RCC 7860 (cell line): ENCODE measurements around the gene LHCGR.
"Not testable (repeated sequence)": the region's sequence is repeated elsewhere in the genome, so short reads cannot be mapped to it uniquely, and the experiment has no call there.

Source experiments
- DNase-seq: peaks from one replicate; pipeline ENCODE4 v3.0.0-alpha.2; 2015; ENCODE audit warnings: low spot score
- FAIRE-seq: peaks from 2 replicates; lab custom pipeline; 2012; peaks lifted over from hg19 to GRCh38; lab: Jason Lieb, UNC

The LHCGR gene

DNA sequence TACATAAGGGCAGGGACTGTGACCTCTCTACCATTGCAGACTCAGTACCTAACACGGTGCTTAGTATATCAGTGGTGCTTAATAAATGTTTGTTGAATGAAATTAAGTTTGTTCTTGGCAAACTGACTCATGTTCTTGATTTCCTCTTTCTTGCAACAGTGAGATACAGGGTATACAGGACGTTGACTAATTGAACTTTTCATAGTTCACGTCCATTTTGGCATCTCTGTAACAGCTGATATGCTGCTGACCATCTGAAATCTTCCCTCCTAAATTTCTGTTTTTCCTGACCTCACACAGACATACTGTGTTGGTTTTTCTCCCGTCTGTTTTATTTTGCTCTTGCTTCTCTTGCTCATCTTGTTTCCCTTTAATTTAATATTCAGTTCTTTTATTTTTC is 44.2 kb downstream of the LHCGR start:
- DNase-seq (no peak), FAIRE-seq (no peak)

DNA sequence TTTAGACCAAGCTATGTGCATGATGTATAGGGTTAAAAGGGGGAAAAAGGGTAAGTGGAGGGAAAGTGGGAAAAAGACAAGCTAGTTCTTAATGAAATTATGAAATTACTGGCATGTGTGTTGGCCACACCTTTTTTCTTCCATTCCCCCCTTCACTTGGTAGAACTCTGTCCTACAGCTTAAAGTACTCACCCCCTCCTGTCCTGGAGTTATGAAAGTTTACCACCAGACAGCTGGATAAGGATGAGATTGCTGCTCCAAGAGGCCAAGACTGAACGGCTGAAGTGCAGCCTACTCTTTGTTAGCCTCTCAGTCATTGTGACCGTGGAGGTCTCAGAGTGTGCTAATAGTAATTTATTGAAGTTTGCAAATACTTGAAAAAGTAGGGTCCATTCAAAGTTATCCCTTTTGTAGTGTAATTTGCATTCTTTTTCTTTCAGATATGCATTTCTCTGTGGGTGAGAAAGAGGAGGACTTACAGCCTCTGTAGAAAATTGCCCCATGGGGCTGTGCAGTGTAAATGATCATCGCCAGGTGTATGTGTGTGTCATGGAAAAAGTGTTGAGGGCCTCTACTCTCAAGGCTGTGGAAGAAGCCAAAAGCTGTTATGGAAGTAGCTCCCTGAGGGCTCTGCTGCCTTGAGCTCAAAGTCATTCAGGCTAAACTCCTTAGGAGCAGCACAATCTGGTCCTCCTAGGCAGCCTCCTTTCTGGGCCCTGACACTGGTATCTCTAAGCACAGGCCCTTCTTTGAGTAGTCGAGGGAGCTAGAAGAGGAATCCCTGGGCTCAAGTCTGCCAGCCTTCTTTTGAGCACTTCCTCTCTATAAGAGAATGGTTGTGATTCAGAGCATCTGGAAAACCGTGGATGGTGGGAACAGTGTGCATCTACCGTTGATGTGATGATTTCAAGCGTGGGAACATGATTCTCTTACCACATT is 46.2 kb downstream of the LHCGR start:
- DNase-seq (no peak), FAIRE-seq (no peak)

DNA sequence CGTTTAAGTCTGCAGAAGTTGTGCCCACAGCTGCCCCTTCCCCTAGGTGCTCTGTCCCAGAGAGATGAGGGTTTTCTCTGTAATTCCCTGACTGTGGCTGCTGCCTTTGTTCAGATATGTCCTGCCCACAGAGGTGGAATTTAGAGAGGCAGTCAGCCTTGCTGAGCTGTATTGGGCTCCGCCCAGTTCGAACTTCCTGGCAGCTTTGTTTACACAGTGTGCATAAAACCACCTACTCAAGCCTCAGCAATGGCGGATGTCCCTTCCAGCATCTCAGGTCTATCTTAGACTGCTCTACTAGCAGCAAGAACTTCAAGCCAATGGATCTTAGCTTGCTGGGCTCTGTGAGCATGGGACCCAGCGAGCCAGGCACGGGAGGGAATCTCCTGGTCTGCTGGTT is 48.1 kb downstream of the LHCGR start:
- FAIRE-seq = no peak
- DNase-seq = no peak

DNA sequence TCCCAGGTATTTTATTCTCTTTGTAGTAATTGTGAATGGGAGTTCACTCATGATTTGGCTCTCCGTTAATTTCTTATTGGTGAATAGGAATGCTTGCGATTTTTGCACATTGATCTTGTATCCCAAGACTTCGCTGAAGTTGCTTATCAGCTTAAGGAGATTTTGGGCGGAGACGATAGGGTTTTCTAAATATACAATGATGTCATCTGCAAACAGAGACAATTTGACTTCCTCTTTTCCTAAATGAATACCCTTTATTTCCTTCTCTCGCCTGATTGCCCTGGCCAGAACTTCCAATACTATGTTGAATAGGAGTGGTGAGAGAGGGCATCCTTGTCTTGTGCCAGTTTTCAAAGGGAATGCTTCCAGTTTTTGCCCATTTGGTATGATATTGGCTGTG is 51.9 kb downstream of the LHCGR start:
- not testable (repeated sequence) for DNase-seq, FAIRE-seq

DNA sequence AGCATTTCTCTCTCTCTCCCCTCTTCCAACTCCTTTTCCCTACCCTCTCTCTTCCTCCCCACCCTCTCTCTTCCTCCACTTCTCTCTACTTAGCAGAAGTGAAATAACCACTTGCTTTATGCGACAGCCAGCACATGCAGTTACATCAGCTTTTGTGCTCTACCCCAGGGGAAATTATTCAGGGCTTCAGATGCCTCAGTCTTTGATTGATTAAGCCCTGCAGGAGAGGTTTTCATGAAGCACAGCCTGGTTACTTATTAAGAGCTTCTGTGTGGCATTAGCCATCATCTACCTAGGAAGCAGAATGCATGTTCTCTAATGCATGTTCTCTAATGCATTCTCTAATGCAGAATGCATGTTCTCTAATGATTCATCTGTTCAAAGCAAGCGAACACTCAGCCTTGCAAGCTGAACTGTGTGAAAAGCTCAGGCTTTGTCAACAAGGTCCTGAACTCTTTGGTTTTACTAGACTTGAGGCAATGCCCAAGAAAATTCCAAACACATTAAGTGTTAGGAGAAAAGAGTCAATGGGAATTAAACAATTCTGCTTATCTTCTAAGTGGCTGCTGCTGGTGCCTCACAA is 56.1 kb downstream of the LHCGR start:
- FAIRE-seq (no peak), DNase-seq (no peak)

DNA sequence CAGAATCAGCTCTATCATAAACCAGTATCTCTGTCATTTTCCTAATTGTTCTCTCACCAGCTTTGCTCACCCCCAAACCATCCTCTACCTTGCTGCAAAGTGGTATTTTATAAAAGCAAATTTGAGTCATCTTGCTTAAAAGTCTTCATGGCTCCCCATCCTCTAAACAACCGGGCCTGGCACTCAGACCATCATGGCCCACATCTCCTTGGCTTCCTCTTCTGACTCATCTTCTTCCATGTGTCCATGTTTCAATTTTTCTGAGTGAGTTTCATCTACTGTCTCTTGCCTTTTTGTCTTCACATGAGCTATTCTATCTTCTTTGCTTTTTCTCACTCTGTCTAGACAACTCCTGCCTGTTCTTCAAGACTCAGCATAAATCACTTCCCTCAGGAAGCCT is 58.6 kb downstream of the LHCGR start:
- DNase-seq (no peak), FAIRE-seq (no peak)

DNA sequence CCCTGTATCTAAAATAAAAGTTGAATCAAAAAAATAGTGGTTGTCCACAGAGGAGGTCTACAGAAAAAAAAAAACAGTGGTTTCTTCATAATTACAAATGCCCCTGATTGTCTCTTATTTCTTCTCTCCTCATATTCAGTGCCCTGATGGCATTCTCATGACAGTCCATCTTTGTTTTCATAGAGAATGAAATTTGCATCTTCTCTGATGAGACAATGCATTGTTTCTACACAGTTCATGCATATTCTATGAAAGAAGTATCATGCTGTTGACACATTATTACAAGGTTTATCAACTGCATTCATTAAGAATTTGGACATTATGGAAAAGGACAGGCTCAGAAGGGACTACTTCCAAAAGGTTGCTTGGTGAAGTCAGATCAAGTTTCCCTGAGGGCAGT is 59.5 kb downstream of the LHCGR start:
- DNase-seq (no peak), FAIRE-seq (no peak)

DNA sequence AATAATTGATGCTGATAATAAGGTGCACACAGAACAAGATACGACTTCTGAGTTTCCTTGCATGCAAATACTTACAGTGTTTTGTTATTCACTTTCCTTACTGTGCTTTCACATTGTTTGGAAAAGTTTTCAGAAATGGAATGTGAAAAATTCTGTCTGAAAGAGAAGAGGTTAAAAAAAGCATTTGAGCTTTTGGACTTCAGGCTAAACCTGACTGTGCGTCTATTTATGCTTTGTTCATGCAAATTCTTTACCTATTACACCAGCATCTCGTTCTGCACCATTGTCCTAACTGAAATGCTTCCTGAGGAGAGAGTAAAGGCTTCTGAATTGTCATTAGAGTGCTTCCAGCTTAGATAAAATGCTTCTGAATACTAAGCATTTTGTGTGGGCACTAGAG is 61.4 kb downstream of the LHCGR start:
- DNase-seq = no peak
- no peak for FAIRE-seq

DNA sequence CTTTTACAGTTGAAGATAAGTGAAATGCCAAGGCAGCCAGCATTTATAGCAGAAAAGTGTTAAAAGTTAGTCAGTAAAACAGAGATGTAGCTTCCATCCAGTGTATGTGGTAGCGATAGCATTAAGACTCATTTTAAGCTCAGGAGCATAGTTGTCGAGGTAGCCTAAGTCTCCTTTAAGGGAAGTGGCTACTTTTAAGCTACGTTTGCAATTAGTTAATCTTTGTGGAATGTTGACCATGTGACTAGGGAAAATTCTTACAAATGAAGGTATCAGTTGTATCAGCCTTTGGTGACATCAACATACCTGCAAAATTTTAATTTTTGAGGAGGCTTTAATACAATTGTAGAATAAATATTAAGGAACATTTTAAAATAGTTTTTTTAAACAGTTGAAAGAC is 61.9 kb downstream of the LHCGR start:
- DNase-seq = no peak
- no peak for FAIRE-seq

DNA sequence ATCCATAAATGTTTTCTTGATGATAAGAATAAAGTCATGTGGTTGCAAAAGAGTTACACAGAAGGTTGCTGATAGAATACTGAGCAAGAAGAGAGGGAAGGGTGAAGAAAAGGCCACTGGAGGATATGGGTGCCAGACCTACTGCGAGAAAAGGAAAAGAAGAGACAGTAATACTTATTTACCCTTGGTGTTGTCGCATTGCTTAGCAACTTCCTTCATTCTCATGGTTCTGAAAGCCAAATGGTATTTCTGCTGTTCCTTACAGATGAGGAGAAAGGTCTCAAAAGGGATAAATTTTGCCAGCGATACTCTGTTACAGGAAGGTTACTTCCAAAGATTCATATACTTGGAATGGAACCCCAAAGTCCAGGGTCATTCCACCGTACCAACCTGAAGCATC is 62.5 kb downstream of the LHCGR start:
- DNase-seq (no peak), FAIRE-seq (no peak)

DNA sequence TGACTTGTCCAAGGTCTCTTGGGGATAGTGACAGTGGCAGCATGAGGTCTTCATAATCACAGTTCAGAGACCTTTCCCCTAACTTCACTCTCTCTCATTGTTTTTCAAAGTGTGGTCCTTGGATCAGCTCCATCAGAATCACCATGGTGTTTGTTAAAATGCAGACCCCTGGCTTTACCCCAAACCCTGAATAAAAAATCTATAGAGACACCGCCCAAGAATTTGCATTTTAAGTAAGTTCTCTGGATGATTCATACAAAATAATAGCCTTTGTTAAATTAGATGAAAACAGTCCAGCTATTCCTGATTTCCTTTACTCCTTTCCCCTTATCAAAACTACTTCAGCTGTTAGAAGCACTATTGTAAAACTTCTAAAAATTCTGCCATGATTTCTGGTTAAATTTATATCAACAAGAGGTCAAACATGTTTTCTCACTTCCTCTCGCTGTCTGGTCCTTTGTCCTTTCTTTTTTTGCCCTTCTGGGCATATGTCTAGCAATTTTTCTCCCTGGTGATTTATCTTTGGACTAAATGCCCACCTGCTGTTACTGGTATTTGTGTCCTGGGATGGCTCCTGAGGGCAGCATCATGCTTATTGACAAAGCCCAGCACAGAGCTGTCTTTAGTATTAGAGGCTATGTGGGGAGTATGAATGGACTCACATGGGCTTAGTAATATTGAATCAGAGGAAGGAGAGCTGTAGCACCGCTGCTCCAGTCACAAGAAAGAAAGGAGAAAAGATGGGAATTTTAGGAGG is 63.4 kb downstream of the LHCGR start:
- DNase-seq (no peak), FAIRE-seq (no peak)

DNA sequence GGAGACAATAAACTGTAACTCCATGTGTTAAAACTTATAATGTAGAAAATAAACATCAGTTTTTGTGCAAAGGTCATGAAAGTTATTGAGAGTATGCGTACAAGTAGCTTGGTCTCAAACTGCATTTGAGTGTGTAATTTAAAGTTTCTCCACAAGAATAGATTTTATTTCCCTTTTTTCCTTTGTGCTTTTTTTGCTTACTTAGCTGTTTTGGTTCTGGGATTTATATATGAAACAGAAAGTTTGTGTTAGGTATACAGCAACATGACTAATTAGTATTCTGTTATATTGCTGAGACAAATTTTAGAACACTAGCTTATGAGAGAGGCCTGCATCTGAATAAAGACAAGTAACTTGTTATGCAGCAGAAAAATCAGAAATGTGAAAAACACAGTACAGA is 70.4 kb downstream of the LHCGR start:
- DNase-seq (no peak), FAIRE-seq (no peak)

DNA sequence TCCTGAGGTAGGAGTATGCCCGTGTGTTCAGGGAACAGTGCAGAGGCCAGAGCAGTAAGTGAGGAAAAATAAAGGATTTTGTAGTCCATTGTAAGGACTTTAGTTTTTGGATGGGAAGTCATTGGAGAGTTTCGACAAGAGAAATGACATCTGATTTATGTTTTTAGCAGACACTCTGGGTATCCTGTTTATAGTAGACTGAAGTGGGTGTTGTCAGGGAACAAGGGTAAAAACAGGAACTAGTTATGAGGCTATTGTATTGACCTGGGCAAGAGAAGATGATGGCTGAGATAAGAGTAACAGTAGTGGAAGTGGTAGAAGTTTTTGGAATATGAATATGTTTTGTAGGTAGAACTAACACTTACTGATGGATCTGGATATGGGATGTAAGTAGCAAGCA is 78.1 kb downstream of the LHCGR start:
- DNase-seq (no peak), FAIRE-seq (no peak)

DNA sequence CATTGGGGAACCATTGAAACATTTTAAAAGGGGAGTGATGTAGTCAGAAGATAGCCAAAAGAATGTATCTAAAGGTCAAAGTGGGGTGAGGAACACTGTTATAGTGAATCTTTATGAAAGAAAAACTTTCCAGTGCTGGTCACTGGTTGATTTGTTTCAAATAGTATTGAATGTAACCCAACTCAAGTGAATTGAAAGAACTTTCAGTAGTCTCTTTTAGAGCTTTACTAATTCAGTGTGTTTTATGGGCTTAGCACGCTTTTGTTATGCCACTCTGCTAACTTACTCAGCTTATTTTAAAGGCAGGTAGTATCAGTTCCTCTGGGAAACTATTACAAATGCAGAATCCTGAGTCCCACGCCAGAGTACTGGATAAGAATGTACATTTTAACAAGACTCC is 80.6 kb downstream of the LHCGR start:
- no peak for FAIRE-seq

DNA sequence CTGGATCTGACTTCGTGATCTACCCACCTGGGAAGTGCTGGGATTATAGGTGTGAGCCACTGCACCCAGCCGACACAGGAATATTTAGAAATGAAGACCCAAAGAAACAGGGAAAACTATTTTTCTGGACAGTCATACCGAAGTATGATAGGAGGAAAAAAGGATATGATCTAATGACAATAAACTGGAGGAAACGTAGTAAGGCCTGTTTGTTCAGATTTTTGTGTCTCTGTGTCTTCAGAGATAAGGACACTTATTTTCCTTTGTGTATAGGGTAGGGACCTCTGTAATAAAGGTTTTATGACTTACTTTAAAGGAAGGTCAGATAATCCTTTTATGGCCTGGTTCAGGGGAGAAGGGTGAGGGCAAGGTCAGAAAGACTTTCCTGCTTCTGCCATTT is 81.9 kb downstream of the LHCGR start:
- no peak for DNase-seq
- FAIRE-seq = no peak

More for the DNA sequence above, 80.6 kb downstream of the LHCGR start:
- no peak for DNase-seq

DNA sequence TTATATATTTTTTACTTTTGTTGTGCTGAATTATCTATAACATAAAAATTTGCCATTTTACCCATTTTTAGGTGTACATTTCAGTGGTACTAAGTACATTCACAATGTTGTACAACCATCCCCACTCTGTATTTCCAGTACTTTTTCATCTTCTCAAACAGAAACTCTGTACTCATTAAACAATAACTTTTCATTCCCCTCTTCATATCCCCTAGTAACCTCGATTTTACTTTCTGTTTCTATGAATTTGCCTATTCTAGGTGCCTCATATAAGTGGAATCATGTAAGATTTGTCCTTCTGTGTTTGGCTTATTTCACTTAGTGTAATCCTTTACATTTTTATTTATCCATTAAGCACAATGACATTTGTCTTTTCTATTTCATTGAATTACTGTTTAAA is 86.5 kb downstream of the LHCGR start:
- FAIRE-seq (no peak), DNase-seq (no peak)

DNA sequence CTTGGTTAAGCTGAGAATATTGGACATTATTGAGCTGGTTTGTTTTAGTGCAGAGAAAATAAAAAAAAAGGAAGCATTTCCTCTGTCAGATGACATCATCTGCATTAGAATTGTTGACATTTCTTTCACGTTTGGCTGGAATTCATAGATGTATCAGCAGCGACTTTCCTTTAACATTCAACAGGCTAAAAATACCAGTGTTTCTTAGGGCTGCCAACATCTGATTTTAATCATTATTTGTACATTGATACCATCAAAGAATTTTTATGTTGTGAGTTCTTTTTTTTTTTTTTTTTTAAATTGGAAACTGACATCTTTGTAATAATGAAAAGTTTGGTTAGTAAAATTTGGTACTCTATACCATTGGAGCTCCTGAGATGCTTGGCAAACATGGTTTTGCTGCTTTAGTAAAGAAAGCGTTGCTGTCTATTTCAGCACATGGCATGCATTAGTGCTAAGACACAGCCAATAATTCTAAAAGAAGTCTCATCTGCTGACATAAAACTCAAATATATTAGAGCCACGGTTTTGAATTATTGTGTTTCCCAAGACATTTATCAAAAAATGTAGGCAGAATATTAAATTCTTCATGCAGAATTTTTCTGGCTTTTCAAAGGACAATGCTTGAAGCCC is 104.2 kb downstream of the LHCGR start:
- no peak for DNase-seq
- no peak for FAIRE-seq

DNA sequence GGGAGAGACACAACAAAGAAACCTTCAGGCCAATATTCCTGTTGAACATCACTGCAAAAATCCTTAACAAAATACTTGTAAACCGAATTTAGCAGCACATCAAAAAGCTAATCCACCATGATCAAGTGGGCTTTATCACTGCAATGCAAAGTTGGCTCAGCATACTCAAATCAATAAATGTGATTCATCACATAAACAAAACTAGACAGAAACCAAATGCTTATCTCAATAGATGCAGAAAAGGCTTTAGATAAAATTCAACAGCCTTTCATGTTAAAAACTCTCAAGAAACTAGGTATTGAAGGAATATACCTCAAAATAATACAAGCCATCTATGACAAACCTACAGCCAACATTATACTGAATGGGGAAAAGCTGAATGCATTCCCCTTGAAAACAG is 117.3 kb downstream of the LHCGR start:
- DNase-seq (no peak), FAIRE-seq (no peak)
